Activated effector memory CD4-positive, alpha-beta T cell treated with anti-CD3 and anti-CD28 coated beads, Interleukin-2, amount 50 U/mL, for 16 hours (primary cell): ENCODE results near the gene PADI4.
"Not testable (repeated sequence)": the region's sequence is repeated elsewhere in the genome, so short reads cannot be mapped to it uniquely, and the experiment has no call there.

ENCODE experiments used
- DNase-seq: peaks from one replicate; pipeline ENCODE4 v3.0.0-alpha.2; 2020

The PADI4 gene

DNA sequence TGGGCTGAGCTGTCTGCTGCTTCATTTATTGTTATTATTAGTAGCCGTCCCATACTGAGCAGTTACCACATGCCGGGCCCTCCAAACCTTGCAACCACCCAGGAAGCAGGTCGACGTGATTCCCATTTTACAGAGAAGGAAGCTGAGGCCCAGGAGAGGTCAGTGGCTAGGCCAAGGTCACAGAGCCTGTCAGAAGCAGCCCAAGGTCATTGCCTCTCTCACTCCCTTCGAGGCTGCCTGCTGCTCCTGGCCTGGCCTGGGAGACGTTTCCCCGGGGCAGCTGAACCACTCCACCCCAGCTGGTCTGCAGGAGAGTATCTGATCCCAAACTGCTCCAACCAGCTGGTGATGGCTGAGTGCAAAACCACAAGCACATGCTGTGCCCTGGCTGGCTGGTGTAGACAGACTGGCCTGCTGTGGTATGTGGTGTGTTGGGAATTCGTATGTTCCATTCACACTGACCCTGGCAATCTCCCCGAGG lies 6.5 kb downstream of the PADI4 start:
- no peak for DNase-seq

GRCh38 chr1:17315542-17316130 lies 7.6 kb downstream of the PADI4 start:
- DNase-seq = no peak

DNA sequence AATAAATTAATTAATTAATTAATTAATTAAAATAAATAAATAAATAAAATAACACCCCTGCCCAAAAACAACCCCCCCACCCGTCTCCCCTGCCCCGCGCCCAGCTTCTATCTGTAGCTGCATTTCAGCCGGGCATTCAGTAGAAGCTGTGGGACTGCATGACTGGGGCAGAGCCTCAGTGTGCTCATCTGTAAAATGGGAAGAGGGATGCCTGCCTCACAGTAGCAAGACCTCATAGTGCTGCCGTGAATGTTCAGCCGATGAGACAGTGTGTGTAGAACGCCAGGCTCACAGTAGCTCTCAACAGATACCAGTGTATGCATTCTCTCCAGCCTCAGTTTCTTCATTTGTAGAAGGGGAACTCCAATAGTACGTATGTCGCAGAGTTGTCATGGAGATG lies 8.7 kb downstream of the PADI4 start:
- no peak for DNase-seq

GRCh38 chr1:17318262-17318661 lies 10.3 kb downstream of the PADI4 start:
- DNase-seq = no peak

DNA sequence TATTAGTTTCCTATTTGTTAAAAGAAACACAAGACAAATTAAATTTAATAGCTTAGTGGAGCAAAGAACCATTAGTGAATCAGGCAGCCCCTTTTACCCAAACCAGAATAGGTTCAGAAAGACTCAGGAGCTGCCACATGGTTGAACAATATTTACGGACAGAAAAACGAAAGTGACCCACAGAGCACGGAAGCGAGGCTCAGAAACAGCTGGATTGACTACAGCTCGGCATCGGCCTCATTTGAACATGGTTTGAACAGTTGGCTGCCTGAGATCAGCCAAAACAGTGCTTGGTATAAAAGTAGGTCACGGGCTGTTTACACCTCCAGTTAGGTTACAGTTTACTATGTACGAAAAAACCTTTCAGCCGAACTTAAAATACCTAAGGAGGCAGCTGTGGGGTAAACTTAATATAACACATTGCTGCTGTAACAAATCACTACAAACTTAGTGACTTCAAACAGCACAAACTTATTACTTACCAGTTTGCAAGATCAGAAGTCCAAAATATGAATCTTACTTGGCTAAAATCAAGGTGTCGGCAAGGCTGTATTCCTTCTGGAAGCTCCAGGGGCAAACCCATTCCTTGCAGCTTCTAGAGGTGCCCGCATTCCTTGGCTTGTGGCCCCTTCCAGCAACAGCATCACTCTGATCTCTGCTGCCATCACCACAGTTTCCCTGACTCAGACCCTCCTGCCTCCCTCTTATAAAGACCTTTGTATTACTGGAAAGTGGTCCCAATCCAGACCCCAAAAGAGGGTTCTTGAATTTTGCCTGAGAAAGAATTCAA lies 11.8 kb downstream of the PADI4 start:
- no peak for DNase-seq

DNA sequence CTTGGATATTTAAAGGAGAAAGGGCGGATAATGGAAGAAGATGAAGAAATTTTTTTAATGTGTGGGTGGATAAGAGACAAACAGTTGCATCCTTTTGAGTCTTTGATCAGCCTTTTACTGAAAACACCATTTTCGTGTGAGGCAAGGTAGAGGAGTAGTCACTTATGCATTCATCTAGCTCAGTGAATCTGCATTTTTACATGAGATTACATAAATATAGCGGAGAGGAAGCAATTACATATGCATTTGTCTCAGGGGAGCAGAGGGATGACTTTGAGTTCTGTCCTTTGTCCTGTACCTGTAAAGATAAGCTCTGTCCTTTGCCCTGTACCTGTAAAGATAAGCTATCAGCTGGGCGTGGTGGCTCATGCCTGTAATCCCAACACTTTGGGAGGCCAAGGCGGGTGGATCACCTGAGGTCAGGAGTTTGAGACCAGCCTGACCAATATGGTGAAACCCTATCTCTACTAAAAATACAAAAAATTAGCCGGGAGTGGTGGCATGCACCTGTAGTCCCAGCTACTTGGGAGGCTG lies 13.9 kb downstream of the PADI4 start:
- DNase-seq = not testable (repeated sequence)

- no peak for DNase-seq
Measured at GRCh38 chr1:17328855-17329254, 20.9 kb downstream of the PADI4 start.

- no peak for DNase-seq
Measured at GRCh38 chr1:17329610-17330009, 21.6 kb downstream of the PADI4 start.

DNA sequence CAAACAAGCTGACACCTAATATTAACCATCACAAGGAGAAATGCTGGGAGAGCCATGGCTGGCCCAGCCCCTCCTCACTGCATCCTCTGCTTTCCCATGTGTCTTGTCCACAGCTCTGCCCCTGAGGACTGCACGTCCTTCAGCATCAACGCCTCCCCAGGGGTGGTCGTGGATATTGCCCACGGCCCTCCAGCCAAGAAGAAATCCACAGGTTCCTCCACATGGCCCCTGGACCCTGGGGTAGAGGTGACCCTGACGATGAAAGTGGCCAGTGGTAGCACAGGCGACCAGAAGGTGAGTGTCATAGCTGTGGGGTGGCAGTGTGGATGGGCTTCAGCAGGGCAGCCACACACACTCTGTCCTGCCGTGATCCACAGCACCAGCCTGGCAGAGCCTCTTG lies 22.9 kb downstream of the PADI4 start:
- no peak for DNase-seq

DNA sequence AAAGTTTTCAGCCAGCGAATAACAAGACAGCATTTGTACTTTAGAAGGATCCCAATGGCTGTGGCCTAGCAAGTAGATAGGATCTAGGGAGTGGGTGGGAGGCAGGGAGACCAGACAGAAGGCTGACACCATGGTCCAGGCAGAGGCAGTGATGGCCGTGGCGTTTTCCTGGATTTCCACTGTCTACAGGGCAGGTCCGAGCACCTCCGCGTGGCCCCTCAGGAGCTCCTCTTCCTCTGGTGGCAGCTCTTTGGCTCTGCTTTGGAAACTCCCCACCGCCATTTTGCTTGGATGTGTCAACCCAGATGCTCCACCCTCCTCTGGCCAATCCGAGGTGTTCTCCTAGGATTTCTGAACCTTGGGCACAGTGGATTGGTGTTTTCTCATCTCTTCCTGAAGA lies 25.1 kb downstream of the PADI4 start:
- no peak for DNase-seq

DNA sequence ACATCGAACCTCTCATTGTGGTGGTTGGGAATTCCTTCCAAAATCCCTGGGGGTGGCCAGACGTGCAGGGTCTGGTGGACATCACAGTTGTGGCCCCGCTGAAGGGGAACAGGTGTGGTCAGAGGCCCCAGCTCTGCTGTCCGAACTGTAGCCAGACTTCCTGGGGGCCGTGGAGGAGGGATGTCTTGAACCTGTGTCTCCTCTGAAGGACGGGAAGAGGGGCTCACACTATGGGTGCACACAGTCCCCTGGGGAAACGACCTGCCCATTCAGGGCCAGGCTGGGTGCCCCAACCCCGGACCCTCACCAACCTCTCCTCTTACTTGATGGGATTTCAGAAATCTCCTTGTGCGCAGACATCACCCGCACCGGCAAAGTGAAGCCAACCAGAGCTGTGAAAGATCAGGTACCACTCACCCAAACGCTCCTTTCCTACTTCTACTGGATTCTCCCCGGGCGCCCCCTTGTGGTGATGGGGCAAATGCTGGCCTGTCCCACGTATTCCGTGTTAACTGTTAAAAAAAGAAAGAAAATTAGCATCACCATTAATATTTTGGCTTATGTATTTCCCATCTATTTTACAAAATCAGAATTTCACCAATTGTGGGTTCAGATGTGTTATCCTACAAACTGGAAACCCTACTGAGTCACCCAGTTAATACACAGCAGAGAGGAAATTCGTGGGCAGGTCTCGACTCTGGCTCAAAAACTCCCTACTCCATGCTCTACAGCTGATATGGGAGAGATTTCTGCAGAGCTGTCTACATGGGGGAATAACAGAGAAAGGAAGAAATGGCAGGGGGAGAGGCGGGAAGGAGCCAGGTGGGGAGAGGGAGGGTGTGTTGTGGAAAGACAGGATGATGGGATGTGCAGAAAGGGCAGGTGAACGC lies 28.1 kb downstream of the PADI4 start:
- peak; percentile 83 for DNase-seq

- DNase-seq = no peak
Measured at GRCh38 chr1:17338706-17339493, 30.9 kb downstream of the PADI4 start.

DNA sequence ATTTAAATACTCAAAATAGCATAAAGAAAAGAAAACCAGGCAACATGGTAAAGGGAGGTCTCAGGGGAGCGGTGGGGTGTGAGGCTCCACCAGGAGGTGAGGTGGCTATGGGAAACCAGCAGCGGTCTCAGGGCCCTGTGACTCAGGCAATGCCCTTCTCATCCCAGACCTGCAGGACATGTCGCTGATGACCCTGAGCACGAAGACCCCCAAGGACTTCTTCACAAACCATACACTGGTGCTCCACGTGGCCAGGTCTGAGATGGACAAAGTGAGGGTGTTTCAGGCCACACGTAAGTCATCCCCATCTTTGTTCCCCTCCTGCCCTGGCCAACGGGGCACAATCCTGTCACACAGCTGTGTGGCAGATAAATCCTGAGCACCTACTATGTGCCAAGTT lies 31.5 kb downstream of the PADI4 start:
- no peak for DNase-seq

DNA sequence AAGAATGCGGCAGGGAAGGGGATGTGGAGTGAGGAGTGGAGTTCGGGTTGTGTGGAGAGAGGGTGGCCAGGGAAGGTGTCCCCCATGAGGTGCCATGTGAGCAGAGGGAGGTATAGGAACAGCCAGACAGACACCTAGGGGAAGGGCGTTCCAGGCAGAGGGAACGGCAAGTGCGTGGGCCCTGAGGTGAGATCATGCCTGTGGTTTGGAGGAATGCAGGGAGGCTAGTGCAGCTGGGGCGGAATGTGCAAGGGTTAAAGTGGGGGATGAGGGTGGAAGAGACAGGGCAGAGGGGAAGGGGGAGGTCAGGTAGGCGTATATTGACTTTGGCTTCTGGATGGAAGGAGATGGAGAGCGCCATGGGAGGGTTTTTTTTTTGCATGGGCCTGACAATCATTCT lies 32.4 kb downstream of the PADI4 start:
- DNase-seq = no peak

DNA sequence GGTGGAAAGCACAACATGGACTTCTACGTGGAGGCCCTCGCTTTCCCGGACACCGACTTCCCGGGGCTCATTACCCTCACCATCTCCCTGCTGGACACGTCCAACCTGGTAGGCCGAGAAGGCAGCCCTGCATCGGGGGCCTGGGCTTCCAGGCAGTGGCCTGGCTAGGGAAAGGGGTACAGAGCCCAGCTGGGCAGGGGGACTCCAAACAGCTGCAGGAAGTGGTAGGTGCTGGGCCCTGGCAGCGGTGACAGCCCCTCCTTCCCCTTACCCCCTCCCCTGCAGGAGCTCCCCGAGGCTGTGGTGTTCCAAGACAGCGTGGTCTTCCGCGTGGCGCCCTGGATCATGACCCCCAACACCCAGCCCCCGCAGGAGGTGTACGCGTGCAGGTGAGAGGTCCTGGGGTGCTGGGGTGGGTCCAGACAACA lies 34.0 kb downstream of the PADI4 start:
- no peak for DNase-seq

DNA sequence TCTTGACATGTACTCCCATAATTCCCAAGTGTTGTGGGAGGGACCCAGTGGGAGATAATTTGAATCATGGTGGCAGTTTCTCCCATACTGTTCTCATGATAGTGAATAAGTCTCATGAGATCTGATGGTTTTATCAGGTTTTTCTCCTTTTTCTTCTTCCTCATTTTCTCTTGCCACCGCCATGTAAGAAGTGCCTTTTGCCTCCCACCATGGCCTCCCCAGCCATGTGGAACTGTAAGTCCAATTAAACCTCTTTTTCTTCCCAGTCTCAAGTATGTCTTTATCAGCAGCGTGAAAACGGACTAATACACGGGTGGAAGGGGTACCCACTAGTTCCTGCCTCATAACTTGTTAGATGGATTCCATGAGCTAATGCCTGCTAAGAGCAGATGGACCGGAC lies 37.5 kb downstream of the PADI4 start:
- not testable (repeated sequence) for DNase-seq

DNA sequence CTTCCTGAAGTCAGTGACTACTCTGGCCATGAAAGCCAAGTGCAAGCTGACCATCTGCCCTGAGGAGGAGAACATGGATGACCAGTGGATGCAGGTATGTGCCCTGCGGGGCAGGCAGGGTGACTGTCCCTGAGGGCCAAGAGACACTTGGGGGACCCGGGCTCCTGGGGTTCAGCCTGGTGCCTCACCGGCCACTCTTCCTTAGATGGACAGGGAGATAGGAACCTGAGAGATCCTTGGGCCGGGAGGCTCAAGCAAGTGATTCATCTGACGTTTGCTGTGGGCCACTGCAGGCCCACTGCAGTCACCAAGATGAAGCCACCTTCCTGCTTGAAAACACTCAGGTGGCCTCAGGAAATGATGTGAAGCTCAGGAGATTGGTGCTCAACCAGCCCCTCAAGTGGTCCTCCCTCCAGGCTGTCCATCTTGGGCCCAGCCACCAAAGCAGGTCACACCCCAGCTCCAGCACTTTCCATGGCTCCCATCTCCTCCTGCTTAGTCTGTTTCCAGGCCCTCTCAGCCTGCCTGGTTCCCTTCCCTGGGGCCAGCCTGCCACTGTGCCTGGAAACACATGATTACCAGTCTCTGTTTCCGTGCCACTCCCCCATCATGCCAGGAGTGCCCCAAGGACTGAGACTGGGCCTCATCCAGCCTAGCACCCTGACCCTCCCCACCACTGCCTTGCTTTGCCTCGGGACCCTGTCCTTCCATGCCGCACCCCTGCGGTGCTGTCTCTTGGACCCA lies 38.2 kb downstream of the PADI4 start:
- no peak for DNase-seq

DNA sequence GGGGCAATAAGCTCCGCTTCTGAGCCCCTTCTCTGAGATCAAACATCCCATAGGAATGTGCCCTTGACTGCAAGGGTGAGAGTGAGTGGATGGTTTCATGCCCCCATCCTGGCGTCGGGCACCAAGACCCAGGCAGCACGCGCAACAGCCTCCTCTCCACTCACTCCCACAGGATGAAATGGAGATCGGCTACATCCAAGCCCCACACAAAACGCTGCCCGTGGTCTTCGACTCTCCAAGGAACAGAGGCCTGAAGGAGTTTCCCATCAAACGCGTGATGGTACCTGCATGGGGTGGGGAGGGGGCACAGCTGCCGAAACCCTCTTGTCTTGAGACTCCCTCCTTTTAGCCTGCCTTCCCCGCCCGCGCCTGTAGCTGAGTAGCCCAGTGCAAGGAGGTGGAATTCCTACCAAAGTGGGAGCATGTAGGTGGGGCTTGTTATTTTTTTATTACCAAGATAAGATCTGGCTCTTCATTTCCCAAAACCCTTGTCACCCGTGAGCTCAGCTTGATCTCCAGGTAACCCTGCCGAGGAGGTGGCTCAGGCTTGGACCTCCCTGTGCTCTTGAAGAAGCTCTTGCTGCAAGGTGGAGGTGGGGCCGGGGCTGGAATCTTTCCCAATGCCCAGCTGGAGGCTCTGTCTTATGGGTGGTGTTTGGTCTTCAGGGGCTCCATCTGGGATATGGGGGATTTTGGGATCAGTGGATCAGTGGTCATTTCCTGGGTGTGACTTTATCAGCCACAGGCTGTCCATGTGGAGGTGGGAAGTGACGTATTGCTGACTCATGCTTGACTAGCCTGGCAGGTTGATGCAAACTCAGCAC lies 40.0 kb downstream of the PADI4 start:
- DNase-seq = no peak

GRCh38 chr1:17348593-17349234 lies 40.7 kb downstream of the PADI4 start:
- DNase-seq = no peak

- DNase-seq = no peak
Measured at GRCh38 chr1:17350083-17350482, 42.1 kb downstream of the PADI4 start.
